Heart left ventricle (tissue), 16 donors: Measurements from ENCODE around the gene OXLD1. TPM values are rescaled to one million over a fixed set of nuclear protein-coding genes. Genes with fewer than 3 reads are reported as not detected.
A peak's percentile ranks its signal among the peaks of the same experiment; 100 is the strongest.

Experiments
- ATAC-seq, 4 donors: fragments of 200-7000 bp; cut with Tn5 transposase; one replicate each; pipeline ENCODE4 v1.9.1; 2020 to 2022; ENCODE audit warnings: moderate library complexity in 4 of 4, mild to moderate bottlenecking in 3 of 4, moderate number of reproducible peaks in 1 of 4
- DNase-seq, 5 donors: peaks; one replicate each; pipeline ENCODE4 v3.0.0-alpha.2; 2020
- H3K27ac ChIP-seq, 12 donors: fragments of 200-600 bp; sonication (generic) in 4 of 12; one replicate each; pipeline versions ENCODE4 v1.5.0 to v1.8.0; 2016 to 2022; ENCODE audit warnings: mild to moderate bottlenecking in 2 of 12
- H3K27me3 ChIP-seq, 9 donors: fragments of 200-600 bp; sonication (generic) in 2 of 9; one replicate each; pipeline versions ENCODE4 v1.5.1 to v1.8.0; 2016 to 2022; ENCODE audit warnings: mild to moderate bottlenecking in 3 of 9
- H3K36me3 ChIP-seq, 9 donors: fragments of 200-600 bp; sonication (generic) in 2 of 9; one replicate each; pipeline versions ENCODE4 v1.5.0 to v1.8.0; 2018 to 2022; ENCODE audit warnings: mild to moderate bottlenecking in 2 of 9
- H3K4me1 ChIP-seq, 12 donors: fragments of 200-600 bp; sonication (generic) in 4 of 12; one replicate each; pipeline versions ENCODE4 v1.5.0 to v1.8.0; 2016 to 2022; ENCODE audit warnings: mild to moderate bottlenecking in 3 of 12
- H3K4me3 ChIP-seq, 12 donors: fragments of 200-600 bp; sonication (generic) in 4 of 12; one replicate each; pipeline versions ENCODE4 v1.5.0 to v1.8.0; 2017 to 2022; ENCODE audit warnings: mild to moderate bottlenecking in 9 of 12, moderate library complexity in 4 of 12
- H3K9me3 ChIP-seq, 12 donors: fragments of 200-600 bp; sonication (generic) in 4 of 12; one replicate each; pipeline versions ENCODE4 v1.5.0 to v1.8.0; 2016 to 2022; ENCODE audit warnings: mild to moderate bottlenecking in 1 of 12
- CTCF ChIP-seq, 12 donors: fragments of 200-600 bp; sonication (generic) in 4 of 12; IDR thresholded peaks; one replicate each; pipeline versions ENCODE4 v1.5.0 to v1.8.0; 2018 to 2022; ENCODE audit warnings: antibody characterized with exemption in 12 of 12, mild to moderate bottlenecking in 5 of 12
- POLR2A ChIP-seq, 2 donors: fragments of 450-650 bp; IDR thresholded peaks; one replicate each; pipeline ENCODE4 v1.6.1; 2017; ENCODE audit warnings: antibody characterized with exemption in 2 of 2, mild to moderate bottlenecking in 2 of 2, moderate library complexity in 2 of 2
- WGBS, 4 donors: extraction: QIAGEN DNeasy Blood & Tissue Kit in 2 of 4; methylation state at CpG; one replicate each; pipeline versions ENCODE4 v1.1.5 to v1.1.7; 2013 to 2018; 5-methylcytosine and 5-hydroxymethylcytosine counted together
- intact Hi-C, 10 donors: fragments of 100-400 bp; cut with DNase I; formaldehyde crosslinking; loops; one replicate each; pipeline versions ENCODE4 v1.11.1 to v1.14.2; 2022
- polyA plus RNA-seq, 2 donors: library from polyadenylated mRNA; stranded (reverse); fragments of 200-250 nt; gene quantifications; one replicate each; pipeline ENCODE4 v1.2.3, GENCODE V29; 2013
- total RNA-seq, 9 donors: library from RNA; depleted of rRNA in 2 of 9; stranded (reverse); fragments of >200 nt in 2 of 9; fragmentation: NEBNext Ultra II Directional in 3 of 9; extraction: Animal tissue kit (Norgen Biotek cat#: 25700) in 3 of 9; gene quantifications; one replicate each; pipeline versions ENCODE4 v1.1.0 to v1.2.4, GENCODE V29; 2016 to 2023
- donor health status: ischemic (EF 13 %, LVEDD 7.1; RV severe dilation, severe dysfunction).
- donor health status: healthy with polysubstance abuse.
- donor health status: DM: no; HTN: yes; CAD: no.
- donor health status: DM: no; HTN: no; CAD: no.
- donor health status: ischemic (EF 25% LVEDD 6.9; RV normal size, moderate dysfunction).
- donor health status: ischemic (EF 25% LVEDD 5.7; RV mildly dilated, moderate dysfunction).
- donor health status: healthy.
- donor health status: DM: yes; HTN: yes; CAD: no.
- donor health status: ischemic (EF 35%, LVEDD 5.7; RV mildly dilated, moderate dysfunction).
- donor health status: nonischemic (EF 11% LVEDD 7.7; RV severe dilation, severe dysfunction).
- donor health status: DM: yes; HTN: yes; CAD: no.
- donor health status: PGD.
- donor health status: ischemic (EF 29% LVEDD 5.4; RV normal size, mild dysfunction).
- donor health status: nonischemic (EF 23%, LVEDD 6.1; RV moderate dilation, normal function).

The OXLD1 gene
- total and polyA plus RNA-seq, 11 donors, result 16.9 to 42.9 (median 22.1) TPM

- DNase-seq (no peak), ATAC-seq (no peak)
- peaks cover 0 to 11% (median 3%) of the 10 kb centered on the region in 12 donors for H3K4me1 ChIP-seq
- no peak overlapping the region for H3K27ac ChIP-seq
- H3K36me3 ChIP-seq, result peaks cover 0 to 65% (median 50%) of the 10 kb centered on the region in 9 donors
- H3K4me3 ChIP-seq, result no peak overlapping the region
- H3K27me3 ChIP-seq, result no peaks in the 10 kb centered on the region
- no peaks in the 10 kb centered on the region for H3K9me3 ChIP-seq
- 81 to 86% (median 83%) methylated on average over 12 to 18 of the region's 18 CpGs for WGBS, 4 donors
- TF ChIP-seq POLR2A (IDR thresholded peaks at IDR 0.05) (no peak), CTCF (IDR thresholded peaks at IDR 0.05) (no peak)
- intact Hi-C loops, result no loop called here
Observed at GRCh38 chr17:81672504-81672903, 6.1 kb upstream of the OXLD1 start.

GRCh38 chr17:81667754-81668153 is 1.3 kb upstream of the OXLD1 start:
- DNase-seq, result no peak
- intact Hi-C loops, result loop anchor here in 3 of 10 donors (2.0 kb wide), 2 partner anchors 15 to 31 kb away; partner anchors contain the start of genes NPLOC4 (in 2 of the 3), TSPAN10 (in 2 of the 3) and ARL16 (in 1 of the 3)
- H3K27ac ChIP-seq, result no peak overlapping the region
- peaks cover 0 to 29% (median 16%) of the 10 kb centered on the region in 12 donors for H3K4me1 ChIP-seq
- H3K4me3 ChIP-seq, result peak overlapping the region in 6 of 12 donors; percentile 77 to 100 (median 90)
- no peaks in the 10 kb centered on the region for H3K9me3 ChIP-seq
- H3K27me3 ChIP-seq, result no peaks in the 10 kb centered on the region
- TF ChIP-seq POLR2A (IDR thresholded peaks at IDR 0.05) (no peak), CTCF (IDR thresholded peaks at IDR 0.05) (no peak)
- H3K36me3 ChIP-seq, result peaks cover 0 to 54% (median 37%) of the 10 kb centered on the region in 9 donors
- WGBS, 4 donors, result 88 to 89% (median 88%) methylated on average over 18 of the region's 18 CpGs
- ATAC-seq, result no peak

GRCh38 chr17:81666092-81666341 is 388 bp downstream of the OXLD1 start:
- Histone ChIP-seq H3K9me3 (no peaks in the 10 kb centered on the region), H3K27ac (peak overlapping the region; percentile 62 to 95 (median 88)), H3K27me3 (no peaks in the 10 kb centered on the region), H3K4me1 (peaks cover 0 to 29% (median 16%) of the 10 kb centered on the region in 12 donors), H3K36me3 (peaks cover 0 to 36% (median 20%) of the 10 kb centered on the region in 9 donors), H3K4me3 (peak overlapping the region; percentile 77 to 100 (median 94))
- DNase-seq, result no peak
- intact Hi-C loops, result loop anchor here in 3 of 10 donors (2.0 kb wide), 2 partner anchors 17 to 29 kb away; partner anchors contain the start of genes NPLOC4 (in 2 of the 3), TSPAN10 (in 2 of the 3) and ARL16 (in 1 of the 3)
- WGBS, 4 donors, result 0 to 1% (median 1%) methylated on average over 12 to 16 of the region's 16 CpGs
- TF ChIP-seq CTCF (IDR thresholded peaks at IDR 0.05) (no peak), POLR2A (IDR thresholded peaks at IDR 0.05) (no peak)
- peak in 3 of 4 donors; percentile 1 to 28 (median 23) for ATAC-seq

- intact Hi-C loops, result loop anchor here in 4 of 10 donors (2.0 kb wide), 2 partner anchors 17 to 29 kb away; partner anchors contain the start of genes NPLOC4 (in 3 of the 4), TSPAN10 (in 3 of the 4) and ARL16 (in 1 of the 4)
- H3K36me3 ChIP-seq, result peaks cover 0 to 31% (median 14%) of the 10 kb centered on the region in 9 donors
- H3K4me1 ChIP-seq, result peaks cover 0 to 29% (median 16%) of the 10 kb centered on the region in 12 donors
- H3K27ac ChIP-seq, result peak overlapping the region in 11 of 12 donors; percentile 78 to 95 (median 88)
- WGBS, 4 donors, result 46 to 67% (median 61%) methylated on average over 14 to 30 of the region's 30 CpGs
- no peaks in the 10 kb centered on the region for H3K9me3 ChIP-seq
- ATAC-seq (peak in 2 of 4 donors; percentile 3 to 25), DNase-seq (peak in 1 of 5 donors; percentile 43)
- peak overlapping the region; percentile 77 to 100 (median 94) for H3K4me3 ChIP-seq
- TF ChIP-seq CTCF (IDR thresholded peaks at IDR 0.05) (no peak), POLR2A (IDR thresholded peaks at IDR 0.05) (no peak)
- no peaks in the 10 kb centered on the region for H3K27me3 ChIP-seq
Observed at GRCh38 chr17:81665205-81666091, 957 bp downstream of the OXLD1 start.
